ENCODE results near the gene SEC14L1. TPM values are rescaled to one million over a fixed set of nuclear protein-coding genes. Genes with fewer than 3 reads are reported as not detected.

The SEC14L1 gene
- total and polyA plus RNA-seq, 2 donors from 2014 or later = 49.2 to 157 TPM

- TF ChIP-seq CTCF (IDR thresholded peaks at IDR 0.05; ENCODE audit: borderline replicate concordance, extremely low read depth, insufficient read depth) = no peak
- Histone ChIP-seq H3K4me1 (ENCODE audit: control insufficient read depth in 2 of 3, insufficient read depth in 2 of 3, low read depth in 1 of 3, low read length in 3 of 3) (peaks cover 8 to 14% (median 9%) of the 10 kb centered on the region in 3 donors), H3K27ac (ENCODE audit: low read depth in 2 of 2, low read length in 2 of 2) (peak overlapping the region; percentile 82 to 94), H3K9me3 (ENCODE audit: control insufficient read depth in 2 of 3, insufficient read depth in 1 of 3, low read length in 3 of 3) (no peaks in the 10 kb centered on the region), H3K27me3 (ENCODE audit: control insufficient read depth, insufficient read depth, low read length) (no peaks in the 10 kb centered on the region), H3K36me3 (ENCODE audit: control insufficient read depth in 2 of 3, insufficient read depth in 3 of 3, low read length in 3 of 3) (no peaks in the 10 kb centered on the region), H3K4me3 (ENCODE audit: low read length in 3 of 3) (peak overlapping the region in 2 of 3 donors; percentile 12 to 53), H3K9ac (ENCODE audit: low read length in 3 of 3) (peak overlapping the region in 1 of 3 donors; percentile 60)
- DNase-seq = peak in 1 of 5 donors; percentile 91
- FAIRE-seq = no peak
- intact Hi-C loops (cut with DNase I) = no loop called here
These were observed 12.9 kb upstream of the SEC14L1 start for GRCh38 chr17:77127735-77128361.

- no peak for FAIRE-seq
- Histone ChIP-seq H3K9ac (ENCODE audit: low read length in 3 of 3) (peak overlapping the region in 2 of 3 donors; percentile 24 to 69), H3K4me1 (ENCODE audit: control insufficient read depth in 2 of 3, insufficient read depth in 2 of 3, low read depth in 1 of 3, low read length in 3 of 3) (peaks cover 9 to 14% (median 12%) of the 10 kb centered on the region in 3 donors), H3K36me3 (ENCODE audit: control insufficient read depth in 2 of 3, insufficient read depth in 3 of 3, low read length in 3 of 3) (no peaks in the 10 kb centered on the region), H3K9me3 (ENCODE audit: control insufficient read depth in 2 of 3, insufficient read depth in 1 of 3, low read length in 3 of 3) (no peaks in the 10 kb centered on the region), H3K4me3 (ENCODE audit: low read length in 3 of 3) (peak overlapping the region in 1 of 3 donors; percentile 49), H3K27ac (ENCODE audit: low read depth in 2 of 2, low read length in 2 of 2) (peak overlapping the region; percentile 91 to 94), H3K27me3 (ENCODE audit: control insufficient read depth, insufficient read depth, low read length) (no peaks in the 10 kb centered on the region)
- intact Hi-C loops (cut with DNase I) = no loop called here
- no peak for TF ChIP-seq CTCF (IDR thresholded peaks at IDR 0.05; ENCODE audit: borderline replicate concordance, extremely low read depth, insufficient read depth)
- DNase-seq = peak in 1 of 5 donors; percentile 42
These were observed 11.7 kb upstream of the SEC14L1 start for GRCh38 chr17:77128896-77129567.

- intact Hi-C loops (cut with DNase I) = no loop called here
- peak; percentile 37 to 89 (median 80) for DNase-seq
- no peak for TF ChIP-seq CTCF (IDR thresholded peaks at IDR 0.05; ENCODE audit: borderline replicate concordance, extremely low read depth, insufficient read depth)
- no peaks in the 10 kb centered on the region for H3K27me3 ChIP-seq (ENCODE audit: control insufficient read depth, insufficient read depth, low read length)
- peak overlapping the region in 1 of 3 donors; percentile 49 for H3K4me3 ChIP-seq (ENCODE audit: low read length in 3 of 3)
- FAIRE-seq = no peak
- no peaks in the 10 kb centered on the region for H3K9me3 ChIP-seq (ENCODE audit: control insufficient read depth in 2 of 3, insufficient read depth in 1 of 3, low read length in 3 of 3)
- H3K27ac ChIP-seq (ENCODE audit: low read depth in 2 of 2, low read length in 2 of 2) = peak overlapping the region; percentile 91 to 94
- H3K36me3 ChIP-seq (ENCODE audit: control insufficient read depth in 2 of 3, insufficient read depth in 3 of 3, low read length in 3 of 3) = no peaks in the 10 kb centered on the region
- peak overlapping the region in 2 of 3 donors; percentile 24 to 69 for H3K9ac ChIP-seq (ENCODE audit: low read length in 3 of 3)
- peaks cover 5 to 14% (median 12%) of the 10 kb centered on the region in 3 donors for H3K4me1 ChIP-seq (ENCODE audit: control insufficient read depth in 2 of 3, insufficient read depth in 2 of 3, low read depth in 1 of 3, low read length in 3 of 3)
These were observed 11.0 kb upstream of the SEC14L1 start for GRCh38 chr17:77129568-77130301.

Measured in kidney (tissue), 14 donors.